Astrocyte (in vitro differentiated cells and primary cell): Measurements from ENCODE around the gene KRT80. TPM values are rescaled to one million over a fixed set of nuclear protein-coding genes. Genes with fewer than 3 reads are reported as not detected.

Source experiments
- DNase-seq: peaks from one replicate; pipeline ENCODE4 v3.0.0-alpha.2; 2010; ENCODE audit warnings: low read depth
- FAIRE-seq: peaks from 2 replicates; lab custom pipeline; 2011; peaks lifted over from hg19 to GRCh38; lab: Jason Lieb, UNC
- H2AFZ ChIP-seq: 2 replicates; pipeline ENCODE4 v1.6.0; 2012; ENCODE audit warnings: low read depth, low read length, inconsistent platforms
- H3K27ac ChIP-seq: 2 replicates; pipeline ENCODE4 v1.5.1; 2011; ENCODE audit warnings: low read depth, low read length, inconsistent platforms
- H3K27me3 ChIP-seq: 2 replicates; pipeline ENCODE4 v1.6.0; 2011; ENCODE audit warnings: low read length, inconsistent platforms; ENCODE audit not compliant: insufficient read depth
- H3K36me3 ChIP-seq: 2 replicates; pipeline ENCODE4 v1.5.1; 2011; ENCODE audit warnings: low read length, inconsistent platforms; ENCODE audit not compliant: insufficient read depth
- H3K4me1 ChIP-seq: 2 replicates; pipeline ENCODE4 v1.5.1; 2011; ENCODE audit warnings: low read length, inconsistent platforms; ENCODE audit not compliant: insufficient read depth
- H3K4me2 ChIP-seq: 2 replicates; pipeline ENCODE4 v1.6.0; 2012; ENCODE audit warnings: low read length, inconsistent platforms
- H3K4me3 ChIP-seq: 2 replicates; pipeline ENCODE4 v1.5.1; 2011; ENCODE audit warnings: low read depth, mild to moderate bottlenecking, low read length, inconsistent platforms; ENCODE audit not compliant: insufficient read depth
- H3K79me2 ChIP-seq: 2 replicates; pipeline ENCODE4 v1.6.0; 2012; ENCODE audit warnings: mild to moderate bottlenecking, low read length, inconsistent platforms; ENCODE audit not compliant: insufficient read depth
- H3K9ac ChIP-seq: 2 replicates; pipeline ENCODE4 v1.6.0; 2012; ENCODE audit warnings: mild to moderate bottlenecking, low read length, inconsistent platforms
- H3K9me3 ChIP-seq: 2 replicates; pipeline ENCODE4 v1.5.1; 2012; ENCODE audit warnings: low read depth, mild to moderate bottlenecking, low read length, inconsistent platforms; ENCODE audit not compliant: insufficient read depth
- H4K20me1 ChIP-seq: 2 replicates; pipeline ENCODE4 v1.6.0; 2012; ENCODE audit warnings: low read length, inconsistent platforms; ENCODE audit not compliant: insufficient read depth
- H3K27ac Mint-ChIP-seq: one replicate; pipeline ENCODE4 v1.8.0; 2021; ENCODE audit warnings: mild to moderate bottlenecking, mixed read lengths; ENCODE audit not compliant: unreplicated experiment
- H3K27me3 Mint-ChIP-seq: one replicate; pipeline ENCODE4 v1.8.0; 2021; ENCODE audit warnings: low read depth, mixed read lengths; ENCODE audit not compliant: unreplicated experiment
- H3K36me3 Mint-ChIP-seq: one replicate; pipeline ENCODE4 v1.8.0; 2021; ENCODE audit warnings: low read depth, mixed read lengths; ENCODE audit not compliant: unreplicated experiment
- H3K4me1 Mint-ChIP-seq: one replicate; pipeline ENCODE4 v1.8.0; 2021; ENCODE audit warnings: low read depth, mixed read lengths; ENCODE audit not compliant: unreplicated experiment
- H3K4me3 Mint-ChIP-seq: one replicate; pipeline ENCODE4 v1.8.0; 2021; ENCODE audit warnings: mild to moderate bottlenecking, moderate library complexity, mixed read lengths; ENCODE audit not compliant: unreplicated experiment
- H3K9me3 Mint-ChIP-seq: one replicate; pipeline ENCODE4 v1.8.0; 2021; ENCODE audit warnings: mild to moderate bottlenecking, mixed read lengths; ENCODE audit not compliant: unreplicated experiment
- EZH2 ChIP-seq: IDR thresholded peaks from 2 replicates; pipeline ENCODE4 v1.6.1; 2012; ENCODE audit warnings: mild to moderate bottlenecking, low read length, inconsistent platforms; ENCODE audit not compliant: insufficient read depth
- total RNA-seq: library from RNA; stranded (reverse); gene quantifications from 2 replicates; pipeline ENCODE4 v1.2.1, GENCODE V29; 2021
- TF ChIP-seq, protein P1 (sequence below): IDR thresholded peaks from 2 replicates; pipeline ENCODE4 v1.5.1; 2011; ENCODE audit warnings: low read depth, mild to moderate bottlenecking, inconsistent platforms, low read length, moderate library complexity; ENCODE audit not compliant: insufficient read depth

The KRT80 gene
- total RNA-seq, 1 donor from 2014 or later, result 3.6 TPM

DNA sequence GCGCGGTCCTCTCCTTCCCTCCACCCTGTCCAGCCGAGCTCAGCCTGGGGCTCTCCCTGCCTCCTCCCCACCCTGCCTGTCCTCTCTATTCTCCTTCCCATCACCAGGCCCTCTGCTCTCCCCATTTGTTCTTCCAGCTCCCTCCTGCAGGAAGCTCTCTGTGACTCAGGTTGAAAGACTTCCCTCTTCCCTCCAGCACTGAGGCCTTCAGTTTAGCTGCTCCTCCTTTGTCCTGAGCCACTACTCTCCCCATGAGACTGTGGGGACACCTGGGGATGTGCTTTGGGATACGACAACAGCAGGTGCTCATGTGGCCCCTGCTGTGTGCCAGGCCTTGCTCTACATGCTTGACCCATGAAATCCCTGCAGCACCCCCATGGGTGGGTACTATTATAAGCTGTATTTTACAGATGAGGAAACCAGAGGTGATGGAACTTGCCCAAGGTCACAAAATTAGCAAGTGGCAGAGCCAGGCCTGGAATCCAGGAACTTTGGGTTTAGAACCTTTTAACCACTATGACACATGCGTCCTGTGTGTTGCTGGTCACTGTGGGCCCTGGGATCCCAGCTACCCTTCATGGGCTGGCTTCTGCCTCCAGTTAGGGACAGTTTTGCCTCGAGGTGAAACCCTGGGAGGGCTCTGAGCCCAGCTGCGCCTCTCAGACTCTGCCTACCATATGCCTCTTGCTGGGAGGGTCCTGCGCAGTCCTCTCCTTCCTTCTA lies 5.5 kb downstream of the KRT80 start:
- Histone ChIP-seq H3K79me2 (no peaks in the 10 kb centered on the region), H3K4me2 (peak overlapping the region; percentile 21), H3K4me3 (no peak overlapping the region), H3K4me1 (peaks cover 77% of the 10 kb centered on the region), H3K9ac (peak overlapping the region; percentile 43), H2AFZ (peak overlapping the region; percentile 6), H3K36me3 (no peaks in the 10 kb centered on the region), H3K9me3 (no peaks in the 10 kb centered on the region), H3K27ac (peak overlapping the region; percentile 60), H4K20me1 (no peaks in the 10 kb centered on the region), H3K27me3 (no peaks in the 10 kb centered on the region)
- Mint-ChIP-seq H3K9me3 (no peaks in the 10 kb centered on the region), H3K27me3 (no peaks in the 10 kb centered on the region), H3K36me3 (peaks cover 1% of the 10 kb centered on the region), H3K4me1 (peaks cover 62% of the 10 kb centered on the region), H3K4me3 (no peak overlapping the region), H3K27ac (peak overlapping the region; percentile 71)
- no peak for TF ChIP-seq EZH2
- TF ChIP-seq, protein P1, sequence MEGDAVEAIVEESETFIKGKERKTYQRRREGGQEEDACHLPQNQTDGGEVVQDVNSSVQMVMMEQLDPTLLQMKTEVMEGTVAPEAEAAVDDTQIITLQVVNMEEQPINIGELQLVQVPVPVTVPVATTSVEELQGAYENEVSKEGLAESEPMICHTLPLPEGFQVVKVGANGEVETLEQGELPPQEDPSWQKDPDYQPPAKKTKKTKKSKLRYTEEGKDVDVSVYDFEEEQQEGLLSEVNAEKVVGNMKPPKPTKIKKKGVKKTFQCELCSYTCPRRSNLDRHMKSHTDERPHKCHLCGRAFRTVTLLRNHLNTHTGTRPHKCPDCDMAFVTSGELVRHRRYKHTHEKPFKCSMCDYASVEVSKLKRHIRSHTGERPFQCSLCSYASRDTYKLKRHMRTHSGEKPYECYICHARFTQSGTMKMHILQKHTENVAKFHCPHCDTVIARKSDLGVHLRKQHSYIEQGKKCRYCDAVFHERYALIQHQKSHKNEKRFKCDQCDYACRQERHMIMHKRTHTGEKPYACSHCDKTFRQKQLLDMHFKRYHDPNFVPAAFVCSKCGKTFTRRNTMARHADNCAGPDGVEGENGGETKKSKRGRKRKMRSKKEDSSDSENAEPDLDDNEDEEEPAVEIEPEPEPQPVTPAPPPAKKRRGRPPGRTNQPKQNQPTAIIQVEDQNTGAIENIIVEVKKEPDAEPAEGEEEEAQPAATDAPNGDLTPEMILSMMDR, result no peak
- DNase-seq (peak; percentile 89), FAIRE-seq (peak; percentile 20)

DNA sequence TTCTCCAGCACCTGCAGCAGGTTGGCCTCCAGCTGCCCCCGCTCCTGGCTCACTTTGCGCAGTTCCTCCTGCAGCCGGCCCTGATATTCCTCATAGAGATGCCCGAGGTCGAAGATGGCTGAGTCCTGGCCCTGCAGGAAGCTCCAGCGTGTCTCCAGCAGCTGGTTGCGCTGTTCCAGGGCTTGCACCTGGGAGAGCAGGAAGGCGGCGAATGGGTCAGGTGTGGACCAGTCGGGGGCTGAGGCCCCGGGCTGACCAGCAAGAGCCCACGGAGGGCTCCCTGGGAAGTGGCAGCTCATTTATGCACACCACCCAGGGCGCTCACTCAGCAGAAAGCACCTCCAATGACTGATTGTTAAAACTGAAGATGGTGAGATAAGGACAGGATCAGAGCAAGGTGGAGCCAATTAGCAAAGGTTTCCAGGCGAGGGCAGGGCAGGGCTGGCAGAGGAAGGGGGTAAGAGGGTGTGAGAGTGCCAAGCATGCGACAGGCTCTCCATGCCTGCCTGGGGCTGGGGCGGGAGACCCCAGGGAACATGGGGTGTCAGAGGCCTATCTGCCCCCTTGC lies 6.3 kb downstream of the KRT80 start:
- no peak for TF ChIP-seq EZH2
- TF ChIP-seq, protein P1, result no peak
- Histone ChIP-seq H4K20me1 (no peaks in the 10 kb centered on the region), H3K9ac (peak overlapping the region; percentile 43), H3K4me1 (peaks cover 76% of the 10 kb centered on the region), H3K4me3 (no peak overlapping the region), H3K79me2 (no peaks in the 10 kb centered on the region), H3K27ac (peak overlapping the region; percentile 24), H3K9me3 (no peaks in the 10 kb centered on the region), H3K4me2 (peak overlapping the region; percentile 21), H2AFZ (no peak overlapping the region), H3K27me3 (no peaks in the 10 kb centered on the region), H3K36me3 (no peaks in the 10 kb centered on the region)
- H3K36me3 Mint-ChIP-seq, result peaks cover 1% of the 10 kb centered on the region
- FAIRE-seq, result no peak
- H3K27ac Mint-ChIP-seq, result peak overlapping the region; percentile 31
- H3K4me1 Mint-ChIP-seq, result peaks cover 60% of the 10 kb centered on the region
- peak overlapping the region; percentile 52 for H3K4me3 Mint-ChIP-seq
- H3K27me3 Mint-ChIP-seq, result no peaks in the 10 kb centered on the region
- DNase-seq, result no peak
- H3K9me3 Mint-ChIP-seq, result no peaks in the 10 kb centered on the region

DNA sequence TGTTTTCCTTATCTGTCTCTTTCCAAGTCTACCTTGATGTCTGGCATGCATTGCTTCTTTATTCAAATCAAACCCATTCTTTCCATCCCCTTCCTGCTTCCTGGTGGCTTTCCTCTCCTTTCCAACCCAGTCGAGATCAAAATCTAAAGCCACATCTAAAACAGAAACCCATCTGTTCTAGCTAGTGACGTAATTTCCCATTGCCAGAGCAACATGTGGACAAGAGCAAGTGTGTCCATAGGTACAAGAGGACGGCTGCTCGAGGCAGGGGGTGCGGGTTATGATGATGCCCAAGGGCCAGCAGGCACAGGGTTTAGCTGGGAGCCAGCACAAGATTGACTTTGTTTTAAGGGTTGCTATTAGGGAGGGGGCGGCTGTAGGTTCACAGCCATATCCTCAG lies 7.0 kb downstream of the KRT80 start:
- no peaks in the 10 kb centered on the region for H4K20me1 ChIP-seq
- Mint-ChIP-seq H3K4me1 (peaks cover 54% of the 10 kb centered on the region), H3K36me3 (peaks cover 1% of the 10 kb centered on the region), H3K4me3 (no peak overlapping the region), H3K27me3 (no peaks in the 10 kb centered on the region), H3K27ac (no peak overlapping the region), H3K9me3 (no peaks in the 10 kb centered on the region)
- H3K4me1 ChIP-seq, result peaks cover 69% of the 10 kb centered on the region
- no peak overlapping the region for H3K9ac ChIP-seq
- no peaks in the 10 kb centered on the region for H3K9me3 ChIP-seq
- no peaks in the 10 kb centered on the region for H3K27me3 ChIP-seq
- DNase-seq (no peak), FAIRE-seq (no peak)
- no peak overlapping the region for H2AFZ ChIP-seq
- no peaks in the 10 kb centered on the region for H3K79me2 ChIP-seq
- no peak overlapping the region for H3K27ac ChIP-seq
- no peak overlapping the region for H3K4me3 ChIP-seq
- no peaks in the 10 kb centered on the region for H3K36me3 ChIP-seq
- no peak overlapping the region for H3K4me2 ChIP-seq
- TF ChIP-seq, protein P1, result no peak
- TF ChIP-seq EZH2, result no peak
